ENCODE measurements around the gene ENTREP3.
"Not testable (repeated sequence)": the region's sequence is repeated elsewhere in the genome, so short reads cannot be mapped to it uniquely, and the experiment has no call there.

The ENTREP3 gene

GRCh38 chr1:155255243-155256007, at the start of gene ENTREP3:
Gene ENTREP3, minus strand, starts transcription at chr1:155255483. Its CDS starts 606 bp downstream, at chr1:155254877.
- DNase-seq, result peak; percentile 81

- DNase-seq, result no peak
These were observed 49.3 kb upstream of the ENTREP3 start for GRCh38 chr1:155304558-155305063.

GRCh38 chr1:155301342-155301841, 46.1 kb upstream of the ENTREP3 start, which contains the start of gene PKLR:
Gene PKLR, minus strand, starts transcription at chr1:155301438. Its CDS starts 43 bp downstream, at chr1:155301395.
- DNase-seq, result no peak

GRCh38 chr1:155300553-155301329, 45.5 kb upstream of the ENTREP3 start:
- no peak for DNase-seq

- DNase-seq, result no peak
These were observed 44.7 kb upstream of the ENTREP3 start for GRCh38 chr1:155300024-155300423.

- no peak for DNase-seq
These were observed 42.1 kb upstream of the ENTREP3 start for GRCh38 chr1:155297384-155297783.

- DNase-seq, result no peak
These were observed 41.4 kb upstream of the ENTREP3 start for GRCh38 chr1:155296661-155297060.

GRCh38 chr1:155295942-155296267, 40.6 kb upstream of the ENTREP3 start:
- no peak for DNase-seq

- no peak for DNase-seq
These were observed 40.1 kb upstream of the ENTREP3 start for GRCh38 chr1:155295183-155295941.

GRCh38 chr1:155294520-155295182, 39.4 kb upstream of the ENTREP3 start:
- no peak for DNase-seq

- no peak for DNase-seq
These were observed 37.9 kb upstream of the ENTREP3 start for GRCh38 chr1:155293086-155293749.

GRCh38 chr1:155291006-155291405, 35.7 kb upstream of the ENTREP3 start:
- DNase-seq, result not testable (repeated sequence)

- DNase-seq, result no peak
These were observed 32.8 kb upstream of the ENTREP3 start for GRCh38 chr1:155287987-155288543.

GRCh38 chr1:155286544-155286943, 31.3 kb upstream of the ENTREP3 start:
- DNase-seq, result no peak

GRCh38 chr1:155285631-155286044, 30.4 kb upstream of the ENTREP3 start:
- no peak for DNase-seq

GRCh38 chr1:155285063-155285462, 29.8 kb upstream of the ENTREP3 start:
- no peak for DNase-seq

- no peak for DNase-seq
These were observed 29.2 kb upstream of the ENTREP3 start for GRCh38 chr1:155284476-155284875.

- DNase-seq, result no peak
These were observed 27.3 kb upstream of the ENTREP3 start for GRCh38 chr1:155282488-155283091.

- no peak for DNase-seq
These were observed 24.0 kb upstream of the ENTREP3 start for GRCh38 chr1:155279268-155279667.

GRCh38 chr1:155278689-155279160, 23.4 kb upstream of the ENTREP3 start:
- DNase-seq, result no peak
